ENCODE results near the gene SCUBE3.
A peak's percentile ranks its signal among the peaks of the same experiment; 100 is the strongest.

Gene SCUBE3

GRCh38 chr6:35213824-35214756 lies at the start of gene SCUBE3:
Gene SCUBE3 (plus strand): TSS chr6:35213956. CDS start chr6:35214419, 463 bp downstream.
- peaks cover 74% of the 10 kb centered on the region for H3K27me3 Mint-ChIP-seq

GRCh38 chr6:35164277-35164676 lies 49.5 kb upstream of the SCUBE3 start:
- no peak overlapping the region for H3K27ac Mint-ChIP-seq
- H3K27me3 Mint-ChIP-seq: peaks cover 23% of the 10 kb centered on the region
- no peak for ATAC-seq
- H3K4me3 Mint-ChIP-seq: no peak overlapping the region
- peaks cover 5% of the 10 kb centered on the region for H3K36me3 Mint-ChIP-seq
- no peaks in the 10 kb centered on the region for H3K4me1 Mint-ChIP-seq
- H3K9me3 Mint-ChIP-seq: peaks cover under 1% of the 10 kb centered on the region

More at GRCh38 chr6:35213824-35214756, at the start of gene SCUBE3:
- ATAC-seq: peak; percentile 32
- Mint-ChIP-seq H3K27ac (no peak within 1 kb of the TSS), H3K9me3 (no peaks in the 10 kb centered on the region), H3K36me3 (no peaks in the 10 kb centered on the region), H3K4me3 (peak within 1 kb of the TSS; percentile 62), H3K4me1 (peaks cover 8% of the 10 kb centered on the region)

- peaks cover 23% of the 10 kb centered on the region for H3K27me3 Mint-ChIP-seq
- no peak for ATAC-seq
- H3K4me1 Mint-ChIP-seq: no peaks in the 10 kb centered on the region
- no peak overlapping the region for H3K4me3 Mint-ChIP-seq
- peaks cover 5% of the 10 kb centered on the region for H3K36me3 Mint-ChIP-seq
- H3K9me3 Mint-ChIP-seq: peaks cover 6% of the 10 kb centered on the region
- H3K27ac Mint-ChIP-seq: no peak overlapping the region
Measured at GRCh38 chr6:35164868-35165267, 48.9 kb upstream of the SCUBE3 start.

DNA sequence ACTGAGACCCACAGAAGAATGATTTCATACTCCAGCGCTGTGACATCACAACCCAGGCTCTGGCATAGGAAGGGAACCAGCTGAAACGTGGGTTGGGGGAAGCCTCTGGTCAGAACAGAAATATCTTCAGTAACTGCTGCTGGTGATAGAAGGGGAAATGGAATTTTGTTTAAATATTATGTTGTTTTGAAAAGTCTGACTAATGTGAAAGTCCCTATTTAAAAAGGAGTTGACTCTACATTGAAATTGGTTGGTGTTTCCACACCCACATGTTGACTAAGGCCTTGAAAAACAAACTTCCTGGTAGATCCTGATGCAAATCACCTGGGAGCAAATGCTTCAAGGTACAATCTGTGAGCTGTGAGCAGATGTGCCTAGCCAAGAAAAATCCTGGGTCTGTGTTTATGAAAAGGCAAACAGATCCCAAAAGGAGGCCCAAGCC lies 48.1 kb upstream of the SCUBE3 start:
- Mint-ChIP-seq H3K4me1 (no peaks in the 10 kb centered on the region), H3K36me3 (peaks cover 5% of the 10 kb centered on the region), H3K9me3 (peaks cover 6% of the 10 kb centered on the region), H3K27ac (no peak overlapping the region), H3K4me3 (no peak overlapping the region), H3K27me3 (peaks cover 27% of the 10 kb centered on the region)
- no peak for ATAC-seq

GRCh38 chr6:35166116-35166515 lies 47.6 kb upstream of the SCUBE3 start:
- Mint-ChIP-seq H3K27ac (no peak overlapping the region), H3K4me1 (no peaks in the 10 kb centered on the region), H3K36me3 (peaks cover 5% of the 10 kb centered on the region), H3K9me3 (peaks cover 6% of the 10 kb centered on the region), H3K27me3 (peaks cover 32% of the 10 kb centered on the region), H3K4me3 (no peak overlapping the region)
- ATAC-seq: no peak

DNA sequence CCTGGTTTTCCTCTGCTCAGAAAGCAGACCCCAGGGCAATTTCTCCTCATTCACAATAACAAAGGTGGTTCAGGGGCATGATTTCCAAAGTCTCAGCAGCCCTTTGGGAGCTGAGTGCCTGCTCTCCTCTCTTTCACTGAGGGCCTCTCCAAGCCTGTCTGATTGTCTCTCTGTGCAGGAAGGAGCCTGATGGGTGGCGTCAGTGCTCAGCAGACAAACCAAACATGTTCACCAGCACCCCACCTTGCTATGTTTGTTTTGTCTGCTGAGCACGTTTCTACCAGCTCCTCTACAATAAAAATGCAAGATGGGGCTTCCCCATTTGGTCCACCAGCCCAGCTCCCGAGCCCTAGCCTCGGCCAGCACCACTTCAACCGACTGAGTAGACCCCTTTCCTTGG lies 47.2 kb upstream of the SCUBE3 start:
- no peak overlapping the region for H3K4me3 Mint-ChIP-seq
- no peaks in the 10 kb centered on the region for H3K4me1 Mint-ChIP-seq
- peaks cover 33% of the 10 kb centered on the region for H3K27me3 Mint-ChIP-seq
- ATAC-seq: no peak
- H3K27ac Mint-ChIP-seq: no peak overlapping the region
- H3K36me3 Mint-ChIP-seq: peaks cover 5% of the 10 kb centered on the region
- peaks cover 6% of the 10 kb centered on the region for H3K9me3 Mint-ChIP-seq

DNA sequence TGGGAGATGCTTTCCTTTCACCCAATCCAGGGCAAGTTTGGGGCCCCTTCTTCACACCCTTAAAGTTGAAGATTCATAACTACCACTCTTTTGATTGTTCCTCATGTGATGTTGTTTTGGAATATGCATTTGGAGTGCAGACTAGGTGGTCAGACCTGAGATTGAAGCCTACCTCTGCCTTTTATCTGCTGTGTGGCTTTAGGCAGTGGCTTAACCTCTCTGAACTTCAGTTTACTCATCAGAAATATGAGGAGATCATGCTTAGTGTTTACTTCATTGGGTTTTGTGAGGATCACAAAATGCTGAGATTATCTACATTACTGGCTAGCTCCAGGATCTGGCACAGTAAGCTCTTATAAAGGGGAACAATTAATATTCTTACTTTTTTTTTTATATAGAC lies 46.3 kb upstream of the SCUBE3 start:
- Mint-ChIP-seq H3K9me3 (peaks cover 6% of the 10 kb centered on the region), H3K4me3 (no peak overlapping the region), H3K27ac (no peak overlapping the region), H3K4me1 (no peaks in the 10 kb centered on the region), H3K27me3 (peaks cover 39% of the 10 kb centered on the region), H3K36me3 (peaks cover 5% of the 10 kb centered on the region)
- ATAC-seq: no peak

- H3K9me3 Mint-ChIP-seq: peaks cover 6% of the 10 kb centered on the region
- no peak overlapping the region for H3K27ac Mint-ChIP-seq
- H3K27me3 Mint-ChIP-seq: peaks cover 39% of the 10 kb centered on the region
- H3K4me3 Mint-ChIP-seq: no peak overlapping the region
- H3K4me1 Mint-ChIP-seq: peaks cover 3% of the 10 kb centered on the region
- ATAC-seq: no peak
- H3K36me3 Mint-ChIP-seq: peaks cover 5% of the 10 kb centered on the region
Measured at GRCh38 chr6:35168461-35168861, 45.3 kb upstream of the SCUBE3 start.

GRCh38 chr6:35170166-35170565 lies 43.6 kb upstream of the SCUBE3 start:
- Mint-ChIP-seq H3K4me3 (no peak overlapping the region), H3K9me3 (peaks cover 6% of the 10 kb centered on the region), H3K36me3 (no peaks in the 10 kb centered on the region), H3K27ac (no peak overlapping the region), H3K4me1 (peaks cover 10% of the 10 kb centered on the region), H3K27me3 (peaks cover 32% of the 10 kb centered on the region)
- no peak for ATAC-seq

DNA sequence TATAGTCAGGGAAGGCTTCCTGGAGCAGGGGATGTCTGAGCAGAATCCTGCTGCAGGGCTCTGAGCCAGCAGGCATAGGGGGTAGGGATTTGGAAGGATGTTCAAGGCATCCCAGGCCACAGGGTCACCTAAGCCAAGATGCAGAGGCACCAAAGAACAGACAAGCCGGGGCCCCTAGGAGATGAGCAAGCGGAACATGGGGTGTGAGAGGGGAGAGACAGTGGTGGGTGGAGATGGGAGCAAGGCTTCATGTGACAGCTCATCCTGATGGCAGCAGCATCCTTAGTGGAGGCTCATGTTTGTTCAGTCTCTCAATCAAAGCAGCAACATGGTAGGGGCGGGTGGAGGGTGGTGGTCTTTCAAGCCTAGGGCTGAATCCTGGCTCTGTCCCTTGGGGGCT lies 42.9 kb upstream of the SCUBE3 start:
- no peak for ATAC-seq
- Mint-ChIP-seq H3K4me1 (peaks cover 10% of the 10 kb centered on the region), H3K36me3 (no peaks in the 10 kb centered on the region), H3K4me3 (no peak overlapping the region), H3K9me3 (peaks cover 6% of the 10 kb centered on the region), H3K27ac (no peak overlapping the region), H3K27me3 (peaks cover 32% of the 10 kb centered on the region)

DNA sequence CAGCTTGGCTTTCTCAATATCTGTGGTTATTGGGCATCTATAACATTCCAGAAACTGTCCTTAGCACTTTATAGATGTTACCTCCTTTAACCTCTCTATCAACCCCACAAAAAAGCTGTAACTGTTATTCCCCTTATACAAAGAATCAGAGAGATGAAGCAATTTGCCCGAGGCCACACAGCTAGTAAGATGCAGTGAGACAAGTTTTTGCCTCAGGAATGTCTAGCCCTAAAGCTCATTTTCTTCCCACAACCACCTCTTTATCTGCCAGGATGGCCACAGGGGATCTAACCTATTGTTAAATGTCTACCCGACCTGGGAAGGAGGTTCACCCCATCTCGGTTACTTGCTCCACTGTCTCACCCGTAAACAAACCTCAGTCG lies 40.7 kb upstream of the SCUBE3 start:
- Mint-ChIP-seq H3K9me3 (peaks cover 6% of the 10 kb centered on the region), H3K36me3 (no peaks in the 10 kb centered on the region), H3K4me3 (no peak overlapping the region), H3K27ac (no peak overlapping the region), H3K27me3 (peaks cover 32% of the 10 kb centered on the region), H3K4me1 (peaks cover 10% of the 10 kb centered on the region)
- no peak for ATAC-seq

DNA sequence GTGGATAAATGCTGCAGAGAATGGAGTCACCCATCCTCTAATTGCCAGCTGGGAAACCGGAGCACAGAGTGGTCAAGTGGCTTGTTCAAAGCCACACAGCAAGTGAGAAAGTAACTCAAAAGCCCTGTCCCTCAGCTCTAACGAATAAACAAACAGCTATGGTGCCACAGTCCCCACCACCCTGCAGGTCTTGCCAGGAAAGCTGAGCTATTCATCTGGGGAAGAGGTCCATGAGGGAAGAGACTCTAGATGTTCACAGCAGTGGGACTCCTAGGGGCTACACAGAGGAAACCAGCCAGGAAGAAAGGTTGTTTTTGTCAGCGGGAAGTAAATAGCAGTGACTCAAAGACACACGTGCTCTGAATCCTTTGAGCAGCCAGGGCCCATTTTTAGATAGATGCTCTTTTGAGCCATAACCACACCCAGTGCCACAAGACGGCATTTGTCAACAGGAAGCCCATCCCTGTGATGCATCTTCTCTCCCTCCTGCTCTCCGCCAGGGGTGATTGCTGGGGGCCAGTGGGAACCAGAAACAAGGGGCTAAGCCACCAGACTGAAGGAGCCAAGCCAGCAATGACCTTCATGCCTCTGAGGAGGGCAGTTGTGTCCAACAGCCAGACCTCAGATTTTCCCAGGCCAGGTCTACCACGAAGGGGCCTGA lies 40.2 kb upstream of the SCUBE3 start:
- Mint-ChIP-seq H3K4me1 (peaks cover 10% of the 10 kb centered on the region), H3K4me3 (no peak overlapping the region), H3K27ac (no peak overlapping the region), H3K9me3 (peaks cover 6% of the 10 kb centered on the region), H3K36me3 (no peaks in the 10 kb centered on the region), H3K27me3 (peaks cover 32% of the 10 kb centered on the region)
- ATAC-seq: no peak

- H3K9me3 Mint-ChIP-seq: peaks cover 6% of the 10 kb centered on the region
- H3K4me1 Mint-ChIP-seq: peaks cover 10% of the 10 kb centered on the region
- H3K27me3 Mint-ChIP-seq: peaks cover 32% of the 10 kb centered on the region
- no peak overlapping the region for H3K27ac Mint-ChIP-seq
- no peaks in the 10 kb centered on the region for H3K36me3 Mint-ChIP-seq
- H3K4me3 Mint-ChIP-seq: no peak overlapping the region
- ATAC-seq: no peak
Measured at GRCh38 chr6:35174088-35174434, 39.7 kb upstream of the SCUBE3 start.

DNA sequence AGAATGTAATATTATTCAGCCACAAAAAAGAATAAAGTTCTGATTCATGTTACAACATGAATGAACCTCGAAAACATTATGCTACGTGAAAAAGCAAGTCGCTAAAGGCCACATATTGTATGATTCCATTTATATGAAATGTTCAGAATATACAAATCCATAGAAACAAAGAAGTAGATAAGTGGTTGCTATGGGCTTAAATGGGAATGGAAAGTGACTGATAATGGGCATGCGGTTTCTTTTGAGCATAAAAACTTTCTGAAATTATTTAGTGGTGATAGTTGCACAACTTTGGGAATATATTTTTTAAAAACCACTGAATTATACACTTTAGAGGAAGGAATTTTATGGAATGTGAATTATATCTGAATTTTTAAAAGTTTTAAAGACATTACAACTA lies 39.3 kb upstream of the SCUBE3 start:
- Mint-ChIP-seq H3K27ac (no peak overlapping the region), H3K27me3 (peaks cover 32% of the 10 kb centered on the region)

DNA sequence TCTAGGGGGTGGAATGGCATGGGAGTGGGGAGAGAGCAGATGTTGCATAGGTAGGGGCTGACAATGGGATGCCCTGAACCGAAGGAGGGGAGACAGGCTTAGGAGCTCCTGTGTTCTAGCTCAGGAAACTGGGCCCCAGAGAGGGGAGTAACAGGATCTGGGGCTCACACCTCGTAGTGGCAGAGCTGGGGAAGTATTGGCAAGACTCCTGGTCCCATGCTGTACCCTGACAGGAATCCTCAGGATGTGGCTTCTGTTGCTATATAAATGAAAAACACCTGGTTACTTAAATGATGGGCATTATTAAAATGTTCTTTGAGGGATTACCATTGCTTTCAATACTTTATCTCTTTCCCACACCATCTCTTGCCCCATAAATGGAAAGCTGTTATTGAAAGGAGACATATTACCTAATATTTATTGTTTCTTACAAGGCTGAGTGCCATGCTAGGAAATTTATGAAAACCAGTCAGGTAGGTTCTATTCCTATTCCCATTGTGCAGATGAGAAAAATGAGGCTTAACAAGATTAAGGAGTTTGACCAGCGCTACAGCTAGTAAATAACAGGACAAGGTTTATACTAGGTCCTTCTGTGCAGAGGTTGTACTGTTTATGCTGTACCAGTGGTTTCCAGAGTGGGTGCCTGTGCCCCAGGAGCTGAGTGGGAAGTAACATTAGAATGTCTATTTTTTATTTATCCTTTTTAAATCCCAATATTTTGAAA lies 37.3 kb upstream of the SCUBE3 start:
- Mint-ChIP-seq H3K4me3 (no peak overlapping the region), H3K9me3 (no peaks in the 10 kb centered on the region), H3K27ac (no peak overlapping the region), H3K27me3 (peaks cover 22% of the 10 kb centered on the region), H3K36me3 (no peaks in the 10 kb centered on the region), H3K4me1 (peaks cover 10% of the 10 kb centered on the region)
- no peak for ATAC-seq

More for the DNA sequence above, 39.3 kb upstream of the SCUBE3 start:
- Mint-ChIP-seq H3K4me1 (peaks cover 10% of the 10 kb centered on the region), H3K4me3 (no peak overlapping the region), H3K9me3 (peaks cover 3% of the 10 kb centered on the region), H3K36me3 (no peaks in the 10 kb centered on the region)
- no peak for ATAC-seq
